IMR-90 (cell line): ENCODE data around the gene PARK7. TPM values are rescaled to one million over a fixed set of nuclear protein-coding genes. Genes with fewer than 3 reads are reported as not detected.

ENCODE experiments used
- ATAC-seq: fragments of 200-7000 bp; cut with Tn5 transposase; 2 replicates; pipeline ENCODE4 v1.9.1; 2020; ENCODE audit warnings: low read depth, mild to moderate bottlenecking, moderate library complexity
- BruUV-seq: library from RNA; stranded (reverse); fragments of 400-500 nt; replicated peaks from 2 replicates; lab custom pipeline; 2021; lab: Mats Ljungman, UMichigan
- CTCF ChIA-PET: fragments of 300-600 bp; formaldehyde crosslinking; extraction: SDS; loops from one replicate; lab custom pipeline; 2021; ENCODE audit warnings: antibody characterized with exemption; lab: Yijun Ruan, JAX
- POLR2A ChIA-PET: fragments of 300-600 bp; sonication (Branson Sonifier 250); formaldehyde crosslinking; loops from one replicate; lab custom pipeline; 2022; ENCODE audit warnings: antibody characterized with exemption; ENCODE audit not compliant: unreplicated experiment; lab: Charles Lee
- DNase-seq: peaks from one replicate; pipeline ENCODE4 v3.0.0; 2013
- H2AFZ ChIP-seq: replicated peaks from 2 replicates; pipeline ENCODE3; 2013; ENCODE audit warnings: low read length, mild to moderate bottlenecking; ENCODE audit not compliant: poor library complexity
- H2AK5ac ChIP-seq: 2 replicates; pipeline ENCODE4 v1.6.1; 2013; ENCODE audit warnings: low read depth, low read length, inconsistent platforms
- H2AK9ac ChIP-seq: replicated peaks from 2 replicates; pipeline ENCODE3; 2013; ENCODE audit warnings: mild to moderate bottlenecking, low read depth, low read length, moderate library complexity; ENCODE audit not compliant: poor library complexity
- H2BK120ac ChIP-seq: 2 replicates; pipeline ENCODE4 v1.6.1; 2013; ENCODE audit warnings: low read depth, low read length, inconsistent platforms
- H2BK15ac ChIP-seq: 3 replicates; pipeline ENCODE4 v1.6.1; 2013; ENCODE audit warnings: low read depth, low read length, inconsistent platforms
- H2BK20ac ChIP-seq: 2 replicates; pipeline ENCODE4 v1.6.1; 2013; ENCODE audit warnings: low read depth, mild to moderate bottlenecking, inconsistent platforms, low read length, moderate library complexity
- H2BK5ac ChIP-seq: 2 replicates; pipeline ENCODE4 v1.6.1; 2013; ENCODE audit warnings: mild to moderate bottlenecking, low read depth, low read length, inconsistent platforms; ENCODE audit not compliant: poor library complexity, severe bottlenecking
- H3K14ac ChIP-seq: replicated peaks from 2 replicates; pipeline ENCODE4 v1.6.1; 2013; ENCODE audit warnings: low read depth, low read length, inconsistent platforms
- H3K18ac ChIP-seq: 2 replicates; pipeline ENCODE4 v1.6.1; 2013; ENCODE audit warnings: low read depth, low read length, control low read depth
- H3K23ac ChIP-seq: 2 replicates; pipeline ENCODE4 v1.6.1; 2013; ENCODE audit warnings: low read depth, low read length, inconsistent platforms
- H3K27ac ChIP-seq: 2 replicates; pipeline ENCODE4 v1.5.1; 2013; ENCODE audit warnings: mild to moderate bottlenecking, control low read depth, low read length; ENCODE audit not compliant: insufficient read depth
- H3K27me3 ChIP-seq: 2 replicates; pipeline ENCODE4 v1.6.1; 2013; ENCODE audit warnings: low read length; ENCODE audit not compliant: control insufficient read depth, insufficient read depth
- H3K36me3 ChIP-seq: 2 replicates; pipeline ENCODE4 v1.6.1; 2013; ENCODE audit warnings: low read length, mixed read lengths; ENCODE audit not compliant: control insufficient read depth, insufficient read depth
- H3K4ac ChIP-seq: 2 replicates; pipeline ENCODE4 v1.6.1; 2013; ENCODE audit warnings: low read depth, low read length, inconsistent platforms
- H3K4me1 ChIP-seq: 2 replicates; pipeline ENCODE4 v1.6.1; 2013; ENCODE audit warnings: low read length, mixed read lengths; ENCODE audit not compliant: control insufficient read depth, insufficient read depth
- H3K4me2 ChIP-seq: 2 replicates; pipeline ENCODE4 v1.6.1; 2013; ENCODE audit warnings: low read depth, mild to moderate bottlenecking, control low read depth, low read length, moderate library complexity
- H3K4me3 ChIP-seq: 2 replicates; pipeline ENCODE4 v1.5.1; 2013; ENCODE audit warnings: low read depth, mild to moderate bottlenecking, control low read depth, low read length, moderate library complexity; ENCODE audit not compliant: insufficient read depth
- H3K56ac ChIP-seq: 2 replicates; pipeline ENCODE4 v1.6.1; 2013; ENCODE audit warnings: low read length, inconsistent platforms; ENCODE audit not compliant: insufficient read depth; ENCODE audit errors: extremely low read depth
- H3K79me1 ChIP-seq, 2 experiments: 2 replicates each; pipeline ENCODE4 v1.6.1; 2013; ENCODE audit warnings: low read length in 2 of 2, inconsistent platforms in 1 of 2, low read depth in 1 of 2
- H3K9ac ChIP-seq: 2 replicates; pipeline ENCODE4 v1.6.1; 2013; ENCODE audit warnings: low read depth, low read length, control low read depth
- H3K9me1 ChIP-seq: 2 replicates; pipeline ENCODE4 v1.6.1; 2013; ENCODE audit warnings: low read length, inconsistent platforms; ENCODE audit not compliant: insufficient read depth
- H3K9me3 ChIP-seq: 2 replicates; pipeline ENCODE4 v1.6.1; 2013; ENCODE audit warnings: low read length; ENCODE audit not compliant: control insufficient read depth, insufficient read depth
- H4K20me1 ChIP-seq: 2 replicates; pipeline ENCODE4 v1.6.1; 2013; ENCODE audit warnings: low read length, inconsistent platforms; ENCODE audit not compliant: insufficient read depth
- H4K5ac ChIP-seq: 2 replicates; pipeline ENCODE4 v1.6.1; 2013; ENCODE audit warnings: mild to moderate bottlenecking, low read depth, low read length, control low read depth
- H4K8ac ChIP-seq, 2 experiments: 2 replicates each; pipeline ENCODE4 v1.6.1; 2013; ENCODE audit warnings: low read depth in 2 of 2, low read length in 2 of 2, control low read depth in 1 of 2, inconsistent platforms in 1 of 2
- H4K91ac ChIP-seq: 2 replicates; pipeline ENCODE4 v1.6.1; 2013; ENCODE audit warnings: low read depth, low read length, inconsistent platforms; ENCODE audit not compliant: insufficient read depth
- CHD1 ChIP-seq: IDR thresholded peaks from 2 replicates; pipeline ENCODE4 v1.6.1; 2012; ENCODE audit warnings: low read depth, low read length, improper control_type of control experiment
- MAZ ChIP-seq: IDR thresholded peaks from 2 replicates; pipeline ENCODE4 v1.6.1; 2012; ENCODE audit warnings: low read depth, mild to moderate bottlenecking, low read length, improper control_type of control experiment, moderate library complexity, borderline replicate concordance
- NFE2L2 ChIP-seq: fragments of 150-350 bp; IDR thresholded peaks from 2 replicates; pipeline ENCODE4 v1.6.1; 2016; ENCODE audit warnings: low read depth, mild to moderate bottlenecking, low read length
- POLR2A ChIP-seq: IDR thresholded peaks from 2 replicates; pipeline ENCODE4 v1.6.1; 2012; ENCODE audit warnings: mild to moderate bottlenecking, low read depth, low read length
- RCOR1 ChIP-seq: IDR thresholded peaks from 2 replicates; pipeline ENCODE4 v1.6.1; 2012; ENCODE audit warnings: mild to moderate bottlenecking, low read length, improper control_type of control experiment; ENCODE audit not compliant: insufficient replicate concordance
- WGBS, 2 experiments: methylation state at CpG; one replicate each; pipeline versions ENCODE4 v1.1.5 to v1.1.7; 2013; ENCODE audit warnings: missing lambda C conversion rate in 2 of 2; ENCODE audit not compliant: insufficient read length in 1 of 2; ENCODE audit errors: extremely low coverage in 2 of 2; 5-methylcytosine and 5-hydroxymethylcytosine counted together
- dilution Hi-C: fragments of 300-500 bp; cut with HindIII; formaldehyde crosslinking; loops from one replicate; pipeline ENCODE4 v1.14.3; 2018; ENCODE audit warnings: low sequenced_read_pairs; ENCODE audit not compliant: unreplicated experiment
- in situ Hi-C: fragments of 300-500 bp; cut with MboI; formaldehyde crosslinking; loops from 3 replicates; pipeline ENCODE4 v1.14.3; 2019; ENCODE audit warnings: low sequenced_read_pairs, inconsistent platforms, mixed read lengths
- intact Hi-C: fragments of 100-400 bp; cut with micrococcal nuclease; formaldehyde crosslinking; loops from 2 replicates; pipeline ENCODE4 v1.10.0; 2022
- polyA plus RNA-seq, 3 experiments: library from polyadenylated mRNA; depleted of rRNA; stranded (reverse); fragments of >200 nt; gene quantifications; 2 replicates each; pipeline ENCODE4 v1.2.3, GENCODE V29; 2012; ENCODE audit warnings: low replicate concordance in 1 of 3
- total RNA-seq: library from RNA; depleted of rRNA; stranded (reverse); fragments of >200 nt; gene quantifications from 2 replicates; pipeline ENCODE4 v1.2.3, GENCODE V29; 2012

The PARK7 gene
- total and polyA plus RNA-seq, 2 of the 4 experiments (the other 2 are of a cell fraction): 207 to 357 TPM

DNA sequence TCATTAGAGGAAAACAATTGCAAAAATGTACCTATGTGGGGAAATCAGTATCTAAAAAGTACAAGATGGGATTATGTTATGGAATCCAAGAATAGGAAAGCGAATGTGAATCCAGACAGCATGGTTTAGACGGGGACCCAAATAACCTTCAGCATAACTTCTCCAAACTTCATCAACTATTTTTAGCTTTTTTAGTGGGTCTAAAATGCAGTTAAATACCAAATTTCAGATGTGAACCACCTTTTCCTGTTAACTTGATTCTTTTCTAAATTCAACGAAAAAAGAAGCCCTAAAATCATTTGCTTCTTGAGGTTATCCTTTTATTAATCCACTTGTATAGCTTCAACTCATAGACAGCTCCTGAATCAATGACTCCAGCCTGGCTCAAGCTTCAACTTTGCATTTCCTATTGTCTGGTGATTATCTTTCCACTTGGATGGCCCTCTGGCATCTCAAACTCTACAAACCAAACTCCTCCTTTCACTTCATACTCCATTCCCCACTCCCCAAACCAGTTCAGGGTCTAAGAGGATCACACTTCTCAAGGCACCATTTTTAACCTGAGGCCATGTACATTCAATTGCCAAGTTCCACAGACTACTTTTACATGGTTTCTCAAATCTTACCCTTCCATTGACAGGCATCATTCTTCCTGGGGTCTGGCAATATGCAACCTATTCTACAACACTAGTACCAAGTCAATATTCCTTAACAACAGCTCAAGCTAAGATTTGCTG lies 57.1 kb downstream of the PARK7 start:
- Histone ChIP-seq H3K27me3 (no peaks in the 10 kb centered on the region), H2AFZ (no peak overlapping the region), H2BK5ac (peak overlapping the region; percentile 57), H3K27ac (no peak overlapping the region), H3K23ac (peak overlapping the region; percentile 29; the same call in 1 of the 2 replicates), H4K91ac (no peak overlapping the region), H2AK9ac (no peak overlapping the region), H3K18ac (no peak overlapping the region), H3K9me1 (peaks cover 10% of the 10 kb centered on the region; the same call in 1 of the 2 replicates), H3K36me3 (peaks cover 17% of the 10 kb centered on the region), H3K4ac (no peak overlapping the region), H4K8ac (no peak overlapping the region), H3K79me1 (peaks cover 15 to 82% of the 10 kb centered on the region in 2 experiments; a peak in 3 of 4 replicates), H2AK5ac (peak overlapping the region; percentile 21; the same call in 1 of the 2 replicates), H3K4me3 (no peak overlapping the region), H3K9ac (no peak overlapping the region; the same call in 1 of the 2 replicates), H3K9me3 (no peaks in the 10 kb centered on the region), H2BK120ac (no peak overlapping the region; the same call in 1 of the 2 replicates), H4K5ac (peak overlapping the region; percentile 41; the same call in 1 of the 2 replicates), H3K4me2 (peak overlapping the region; percentile 39; the same call in 1 of the 2 replicates), H2BK20ac (peak overlapping the region; percentile 18; the same call in 1 of the 2 replicates), H3K4me1 (peaks cover 21% of the 10 kb centered on the region), H4K20me1 (peaks cover 97% of the 10 kb centered on the region), H3K56ac (no peak overlapping the region), H3K14ac (peak overlapping the region; percentile 67; the same call in 1 of the 2 replicates), H2BK15ac (no peak overlapping the region; the same call in 2 of the 3 replicates)
- no peak for ATAC-seq
- POLR2A ChIA-PET: no interaction called here
- intact Hi-C loops: no loop called here
- CTCF ChIA-PET: interaction anchor here (0.6 to 6.7 kb wide), 3 partner anchors 43 to 727 kb away, joined by 3 to 21 read pairs (median 7); no protein-coding TSS in a partner anchor
- no peak for DNase-seq
- BruUV-seq: no TSS peak
- WGBS, 2 experiments: no CpG with 5 or more reads among the region's 3 CpGs
- 0 out of 2 replicates have a peak, but pooled peaks have one; percentile 50 for TF ChIP-seq CHD1
- TF ChIP-seq MAZ: no peak
- no peak for TF ChIP-seq NFE2L2
- peak; percentile 62; the same call in 1 of the 2 replicates for TF ChIP-seq POLR2A
- no peak for TF ChIP-seq RCOR1
- dilution Hi-C loops: loop anchor here (25.0 kb wide), 1 partner anchor 294 kb away; the partner anchor contains the start of gene SLC45A1
- in situ Hi-C loops: loop anchor here (5.0 kb wide), 2 partner anchors 41 to 294 kb away; no protein-coding TSS in a partner anchor
